GM23248 (cell line): ENCODE data around the gene PHF21A. TPM values are rescaled to one million over a fixed set of nuclear protein-coding genes. Genes with fewer than 3 reads are reported as not detected.
A peak's percentile ranks its signal among the peaks of the same experiment; 100 is the strongest.

Experiments used
- DNase-seq: peaks from one replicate; pipeline ENCODE4 v3.0.0-alpha.2; 2015
- H2AFZ ChIP-seq: fragments of 200-600 bp; sonication (generic); 2 replicates; pipeline ENCODE4 v1.6.1; 2016; ENCODE audit warnings: antibody characterized with exemption
- H3F3A ChIP-seq: fragments of 200-600 bp; sonication (generic); 2 replicates; pipeline ENCODE4 v1.6.1; 2016; ENCODE audit warnings: mild to moderate bottlenecking, antibody characterized with exemption, mixed run types; ENCODE audit not compliant: insufficient read depth
- H3K27ac ChIP-seq: fragments of 200-600 bp; sonication (generic); 2 replicates; pipeline ENCODE4 v1.5.1; 2016; ENCODE audit warnings: mild to moderate bottlenecking
- H3K27me3 ChIP-seq: fragments of 200-600 bp; sonication (generic); replicated peaks from 2 replicates; pipeline ENCODE4 v1.6.1; 2016; ENCODE audit warnings: mild to moderate bottlenecking; ENCODE audit not compliant: insufficient read depth
- H3K36me3 ChIP-seq: fragments of 200-600 bp; sonication (generic); 2 replicates; pipeline ENCODE4 v1.6.1; 2016; ENCODE audit warnings: low read depth, mild to moderate bottlenecking
- H3K4me1 ChIP-seq: fragments of 200-600 bp; sonication (generic); 2 replicates; pipeline ENCODE4 v1.6.1; 2016; ENCODE audit warnings: mild to moderate bottlenecking; ENCODE audit not compliant: insufficient read depth
- H3K4me2 ChIP-seq: fragments of 200-600 bp; sonication (generic); one replicate; pipeline ENCODE4 v1.6.1; 2016; ENCODE audit warnings: mild to moderate bottlenecking; ENCODE audit not compliant: unreplicated experiment
- H3K4me3 ChIP-seq: fragments of 200-600 bp; sonication (generic); 2 replicates; pipeline ENCODE4 v1.5.1; 2016; ENCODE audit warnings: mild to moderate bottlenecking
- H3K79me2 ChIP-seq: fragments of 200-600 bp; sonication (generic); 2 replicates; pipeline ENCODE4 v1.6.1; 2016; ENCODE audit warnings: mild to moderate bottlenecking; ENCODE audit not compliant: insufficient read depth
- H3K9ac ChIP-seq: fragments of 200-600 bp; sonication (generic); 2 replicates; pipeline ENCODE4 v1.6.1; 2016; ENCODE audit warnings: mild to moderate bottlenecking
- H3K9me2 ChIP-seq: fragments of 200-600 bp; sonication (generic); 2 replicates; pipeline ENCODE4 v1.6.1; 2016; ENCODE audit warnings: mixed run types, mild to moderate bottlenecking, moderate library complexity; ENCODE audit not compliant: insufficient read depth
- H3K9me3 ChIP-seq: fragments of 200-600 bp; sonication (generic); one replicate; pipeline ENCODE4 v1.6.1; 2017; ENCODE audit warnings: low read depth
- H4K20me1 ChIP-seq: fragments of 200-600 bp; sonication (generic); 2 replicates; pipeline ENCODE4 v1.6.0; 2016; ENCODE audit not compliant: insufficient read depth
- EZH2 ChIP-seq: fragments of 200-600 bp; sonication (generic); IDR thresholded peaks from 2 replicates; pipeline ENCODE4 v1.6.1; 2018; ENCODE audit warnings: antibody characterized with exemption, mild to moderate bottlenecking; ENCODE audit not compliant: insufficient read depth, poor library complexity, severe bottlenecking
- EZH2phosphoT487 ChIP-seq: fragments of 200-600 bp; sonication (generic); IDR thresholded peaks from 2 replicates; pipeline ENCODE4 v1.6.1; 2018; ENCODE audit warnings: antibody characterized with exemption, moderate library complexity, mild to moderate bottlenecking, low read depth; ENCODE audit not compliant: insufficient read depth
- WGBS, 2 experiments: methylation state at CpG; one replicate each; pipeline ENCODE4 v1.1.6; 2015 to 2017; ENCODE audit warnings: low lambda C conversion rate in 2 of 2, low coverage in 1 of 2; ENCODE audit errors: missing lambda C conversion rate in 2 of 2; 5-methylcytosine and 5-hydroxymethylcytosine counted together
- in situ Hi-C: fragments of 300-500 bp; cut with MboI; formaldehyde crosslinking; loops from 2 replicates; pipeline ENCODE4 v1.15.0; 2020
- polyA plus RNA-seq: library from polyadenylated mRNA; unstranded; fragments of >200 nt; fragmentation: Nextera tagmentation; extraction: Ambion mirVana; gene quantifications from 2 replicates; pipeline ENCODE4 v1.2.1, GENCODE V29; 2016
- total RNA-seq: library from RNA; depleted of rRNA; stranded (reverse); fragments of >200 nt; shearing (Covaris generic); gene quantifications from 2 replicates; pipeline ENCODE4 v1.2.3, GENCODE V29; 2014

PHF21A gene
- total and polyA plus RNA-seq, 2 experiments from 2014 or later = 11.2 to 17.0 TPM

DNA sequence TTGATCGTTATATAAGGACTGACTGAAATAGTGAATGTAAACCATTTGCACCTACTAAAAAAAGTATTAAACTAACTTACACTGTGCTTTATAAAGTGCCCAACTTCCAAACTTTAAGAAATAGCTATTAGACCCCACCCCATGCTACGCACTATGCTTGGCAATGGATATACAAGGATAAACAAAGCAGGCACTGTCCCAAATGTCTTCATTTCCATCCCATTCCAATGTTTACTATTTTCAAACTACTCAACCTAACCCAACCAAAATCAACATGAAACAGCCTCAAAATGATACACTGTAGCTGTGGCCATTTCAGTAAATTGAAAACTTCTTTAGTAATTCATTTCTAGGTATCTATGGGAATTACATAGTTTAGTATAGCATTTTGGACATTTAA lies 12.5 kb downstream of the PHF21A start:
- no peaks in the 10 kb centered on the region for H3K36me3 ChIP-seq
- H3K9ac ChIP-seq = no peak overlapping the region
- 96 to 99% methylated on average over 2 of the region's 2 CpGs for WGBS, 2 experiments
- H3K9me2 ChIP-seq = no peaks in the 10 kb centered on the region
- H3K9me3 ChIP-seq = no peaks in the 10 kb centered on the region
- no peak overlapping the region for H3K4me2 ChIP-seq
- no peaks in the 10 kb centered on the region for H3K27me3 ChIP-seq
- peaks cover 7% of the 10 kb centered on the region for H4K20me1 ChIP-seq
- no peak overlapping the region for H3K4me3 ChIP-seq
- in situ Hi-C loops = no loop called here
- no peak overlapping the region for H2AFZ ChIP-seq
- peaks cover 100% of the 10 kb centered on the region for H3K79me2 ChIP-seq
- no peak for DNase-seq
- peaks cover 19% of the 10 kb centered on the region; the same call in 1 of the 2 replicates for H3K4me1 ChIP-seq
- no peak for TF ChIP-seq EZH2
- TF ChIP-seq EZH2phosphoT487 = no peak
- no peak overlapping the region for H3K27ac ChIP-seq
- H3F3A ChIP-seq = 0 out of 2 replicates have a peak, but pooled peaks cover 5% of the 10 kb centered on the region

DNA sequence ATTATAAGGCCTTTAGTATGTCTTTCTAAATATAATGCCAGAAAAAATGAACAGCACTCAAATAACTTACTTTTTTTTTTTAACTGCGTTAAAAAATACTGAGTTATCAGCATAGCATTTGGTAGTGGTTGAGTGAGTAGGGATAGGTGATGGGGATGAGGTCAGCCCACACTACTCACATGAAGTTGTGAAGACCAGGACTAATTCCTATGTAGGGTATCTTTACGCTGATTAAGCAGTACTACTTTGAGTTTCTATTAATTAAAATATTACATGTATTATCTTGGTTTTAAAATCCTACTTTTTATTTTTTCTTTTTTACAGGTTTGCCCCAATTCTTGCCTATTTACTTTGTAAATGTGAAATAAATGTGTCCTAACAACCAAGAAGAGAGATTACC lies 13.5 kb downstream of the PHF21A start:
- no peaks in the 10 kb centered on the region for H3K36me3 ChIP-seq
- H4K20me1 ChIP-seq = peaks cover 6% of the 10 kb centered on the region
- peaks cover 100% of the 10 kb centered on the region for H3K79me2 ChIP-seq
- H3K9ac ChIP-seq = no peak overlapping the region
- H3K4me1 ChIP-seq = peaks cover 19% of the 10 kb centered on the region; the same call in 1 of the 2 replicates
- in situ Hi-C loops = no loop called here
- whole genome bisulfite sequencing, 2 experiments = 86 to 92% methylated on average over 2 of the region's 2 CpGs
- TF ChIP-seq EZH2phosphoT487 (no peak), EZH2 (no peak)
- no peak overlapping the region for H3K27ac ChIP-seq
- no peak overlapping the region for H2AFZ ChIP-seq
- H3K27me3 ChIP-seq = no peaks in the 10 kb centered on the region
- H3K4me3 ChIP-seq = no peak overlapping the region
- no peak overlapping the region for H3K4me2 ChIP-seq
- H3K9me3 ChIP-seq = no peaks in the 10 kb centered on the region
- H3K9me2 ChIP-seq = no peaks in the 10 kb centered on the region
- H3F3A ChIP-seq = 0 out of 2 replicates have a peak, but pooled peaks cover 5% of the 10 kb centered on the region
- DNase-seq = no peak

DNA sequence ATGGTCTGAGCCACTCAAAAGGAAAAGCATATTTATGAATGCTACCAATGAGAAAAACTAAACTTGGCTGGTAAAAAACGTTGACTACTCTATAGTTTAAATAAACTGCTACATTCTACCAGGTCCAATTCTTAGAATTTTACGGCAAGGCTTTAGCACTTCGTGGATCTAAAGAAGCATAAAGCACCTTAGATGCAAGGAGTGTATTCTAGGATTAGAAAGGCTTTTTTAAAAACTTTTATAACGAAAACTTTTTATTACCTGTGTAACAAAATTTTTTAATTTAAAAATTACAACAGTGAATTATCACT lies 13.9 kb downstream of the PHF21A start:
- Histone ChIP-seq H3K27me3 (no peaks in the 10 kb centered on the region), H4K20me1 (peaks cover 3% of the 10 kb centered on the region), H3K4me1 (peaks cover 19% of the 10 kb centered on the region; the same call in 1 of the 2 replicates), H3K4me3 (no peak overlapping the region), H3K27ac (no peak overlapping the region), H3K36me3 (no peaks in the 10 kb centered on the region), H3F3A (0 out of 2 replicates have a peak, but pooled peaks cover 5% of the 10 kb centered on the region), H3K9ac (no peak overlapping the region), H3K9me3 (no peaks in the 10 kb centered on the region), H3K79me2 (peaks cover 100% of the 10 kb centered on the region), H2AFZ (no peak overlapping the region), H3K9me2 (no peaks in the 10 kb centered on the region), H3K4me2 (no peak overlapping the region)
- WGBS, 2 experiments = 75% methylated on average over 4 of the region's 4 CpGs
- in situ Hi-C loops = no loop called here
- TF ChIP-seq EZH2phosphoT487 = no peak
- no peak for TF ChIP-seq EZH2
- no peak for DNase-seq

GRCh38 chr11:46106530-46107407 lies 14.5 kb downstream of the PHF21A start:
- no peak for TF ChIP-seq EZH2
- no peak for TF ChIP-seq EZH2phosphoT487
- WGBS, 2 experiments = 45 to 52% methylated on average over 5 of the region's 5 CpGs
- Histone ChIP-seq H3F3A (0 out of 2 replicates have a peak, but pooled peaks cover 5% of the 10 kb centered on the region), H3K27ac (no peak overlapping the region), H3K4me2 (no peak overlapping the region), H3K36me3 (no peaks in the 10 kb centered on the region), H3K9ac (no peak overlapping the region), H3K4me3 (no peak overlapping the region), H3K4me1 (peaks cover 19% of the 10 kb centered on the region; the same call in 1 of the 2 replicates), H3K79me2 (peaks cover 100% of the 10 kb centered on the region), H2AFZ (no peak overlapping the region), H3K27me3 (no peaks in the 10 kb centered on the region), H3K9me2 (no peaks in the 10 kb centered on the region), H3K9me3 (no peaks in the 10 kb centered on the region), H4K20me1 (no peaks in the 10 kb centered on the region; the same call in 1 of the 2 replicates)
- in situ Hi-C loops = no loop called here
- peak; percentile 44 for DNase-seq
